GM10847 (cell line): ENCODE measurements around the gene KATNB1.
A peak's percentile ranks its signal among the peaks of the same experiment; 100 is the strongest.

Experiments used
- POLR2A ChIP-seq: IDR thresholded peaks from 2 replicates; pipeline ENCODE4 v1.6.1; 2011; ENCODE audit not compliant: insufficient read length; ENCODE audit errors: extremely low read depth

KATNB1 gene

GRCh38 chr16:57728336-57729181, 7.0 kb upstream of the KATNB1 start:
- TF ChIP-seq POLR2A = no peak

- no peak for TF ChIP-seq POLR2A
Observed at GRCh38 chr16:57729182-57729484, 6.4 kb upstream of the KATNB1 start.

GRCh38 chr16:57730771-57731730, 4.5 kb upstream of the KATNB1 start:
- TF ChIP-seq POLR2A = no peak

GRCh38 chr16:57732037-57732436, 3.5 kb upstream of the KATNB1 start:
- TF ChIP-seq POLR2A = no peak

GRCh38 chr16:57732714-57733113, 2.9 kb upstream of the KATNB1 start:
- TF ChIP-seq POLR2A = no peak

- TF ChIP-seq POLR2A = no peak
Observed at GRCh38 chr16:57734308-57734924, 1.2 kb upstream of the KATNB1 start.

- TF ChIP-seq POLR2A = peak; percentile 20
Observed at GRCh38 chr16:57734925-57735754, 430 bp upstream of the KATNB1 start.

GRCh38 chr16:57736419-57737351, 1.1 kb downstream of the KATNB1 start:
- TF ChIP-seq POLR2A = no peak

GRCh38 chr16:57738844-57739243, 3.3 kb downstream of the KATNB1 start:
- TF ChIP-seq POLR2A = no peak

GRCh38 chr16:57739756-57740422, 4.3 kb downstream of the KATNB1 start:
- no peak for TF ChIP-seq POLR2A

- no peak for TF ChIP-seq POLR2A
Observed at GRCh38 chr16:57740423-57741071, 5.0 kb downstream of the KATNB1 start.

GRCh38 chr16:57741660-57742191, 6.2 kb downstream of the KATNB1 start:
- TF ChIP-seq POLR2A = no peak

GRCh38 chr16:57742543-57742942, 7.0 kb downstream of the KATNB1 start:
- no peak for TF ChIP-seq POLR2A

GRCh38 chr16:57743458-57743857, 7.9 kb downstream of the KATNB1 start:
- TF ChIP-seq POLR2A = no peak
